HEK293 (cell line): Measurements from ENCODE around the gene MED25.

Experiments
- ATF2 ChIP-seq: fragments of 450-650 bp; formaldehyde crosslinking; IDR thresholded peaks from 2 replicates; pipeline ENCODE4 v1.5.1; 2016; ENCODE audit warnings: missing biosample characterization, missing genetic modification characterization, low read depth
- CTCF ChIP-seq: fragments of 450-650 bp; formaldehyde crosslinking; IDR thresholded peaks from 2 replicates; pipeline ENCODE4 v1.5.1; 2016; ENCODE audit warnings: missing biosample characterization, missing genetic modification characterization
- PBX3 ChIP-seq: sonication (generic); formaldehyde crosslinking; IDR thresholded peaks from 2 replicates; pipeline ENCODE4 v1.8.1; 2022; ENCODE audit warnings: mild to moderate bottlenecking, moderate library complexity, missing genetic modification reagents
- PRDM10 ChIP-seq: fragments of 450-650 bp; formaldehyde crosslinking; IDR thresholded peaks from 2 replicates; pipeline ENCODE4 v1.5.1; 2016; ENCODE audit warnings: missing biosample characterization, missing genetic modification characterization
- SCRT1 ChIP-seq: fragments of 450-650 bp; formaldehyde crosslinking; IDR thresholded peaks from 2 replicates; pipeline ENCODE4 v1.5.1; 2016; ENCODE audit warnings: missing biosample characterization, missing genetic modification characterization, borderline replicate concordance
- ZBTB17 ChIP-seq: fragments of 450-650 bp; formaldehyde crosslinking; IDR thresholded peaks from 2 replicates; pipeline ENCODE4 v1.5.1; 2016; ENCODE audit warnings: missing biosample characterization, missing genetic modification characterization
- ZBTB26 ChIP-seq: fragments of 450-650 bp; formaldehyde crosslinking; optimal IDR thresholded peaks from 2 replicates; pipeline ENCODE3; 2016; ENCODE audit warnings: missing biosample characterization, mild to moderate bottlenecking, missing genetic modification characterization
- ZNF175 ChIP-seq: fragments of 450-650 bp; formaldehyde crosslinking; IDR thresholded peaks from 2 replicates; pipeline ENCODE4 v1.5.1; 2016; ENCODE audit warnings: missing biosample characterization, missing genetic modification characterization
- ZNF292 ChIP-seq: fragments of 450-650 bp; formaldehyde crosslinking; IDR thresholded peaks from 2 replicates; pipeline ENCODE4 v1.5.1; 2016; ENCODE audit warnings: low read depth, missing biosample characterization, missing genetic modification characterization, borderline replicate concordance
- ZNF621 ChIP-seq: fragments of 450-650 bp; formaldehyde crosslinking; IDR thresholded peaks from 2 replicates; pipeline ENCODE4 v1.5.1; 2017; ENCODE audit warnings: missing biosample characterization, missing genetic modification characterization

GRCh38 chr19:49840321-49840720 lies 22.2 kb downstream of the MED25 start:
- TF ChIP-seq PBX3 (CRISPR knock-in tag) (no peak), CTCF (tag by site-specific recombination) (no peak), SCRT1 (tag by site-specific recombination) (no peak), ZBTB17 (no peak), ZNF175 (tag by site-specific recombination) (no peak), PRDM10 (tag by site-specific recombination) (no peak), ZBTB26 (no peak), ATF2 (tag by site-specific recombination) (no peak), ZNF621 (no peak), ZNF292 (no peak)
